ENCODE data around the gene EPB41L4B.

EPB41L4B gene

GRCh38 chr9:109283012-109283411, 37.8 kb downstream of the EPB41L4B start:
- Histone ChIP-seq H3F3A (ENCODE audit: insufficient read depth, low read length) (no peaks in the 10 kb centered on the region), H3K9ac (ENCODE audit: low read length) (no peak overlapping the region), H3K79me2 (ENCODE audit: insufficient read depth, low read length) (no peaks in the 10 kb centered on the region), H3K36me3 (ENCODE audit: insufficient read depth, low read length) (no peaks in the 10 kb centered on the region), H2AFZ (ENCODE audit: low read length) (no peak overlapping the region), H3K4me3 (ENCODE audit: low read depth, low read length, poor library complexity, severe bottlenecking) (no peak overlapping the region), H3K4me2 (ENCODE audit: low read length) (no peak overlapping the region), H4K20me1 (ENCODE audit: insufficient read depth, low read length) (no peaks in the 10 kb centered on the region), H3K9me3 (ENCODE audit: low read length) (no peaks in the 10 kb centered on the region), H3K4me1 (ENCODE audit: insufficient read depth, low read length, severe bottlenecking) (no peaks in the 10 kb centered on the region), H3K27ac (ENCODE audit: low read depth, low read length, poor library complexity, severe bottlenecking) (no peak overlapping the region), H3K9me2 (ENCODE audit: low read depth, low read length) (no peaks in the 10 kb centered on the region), H3K27me3 (ENCODE audit: insufficient read depth, low read length) (no peaks in the 10 kb centered on the region)
- TF ChIP-seq CTCF (IDR thresholded peaks at IDR 0.05; ENCODE audit: low read length) (no peak), EZH2 (IDR thresholded peaks at IDR 0.05; ENCODE audit: borderline replicate concordance, low read length) (no peak)

GRCh38 chr9:109282302-109282701, 38.6 kb downstream of the EPB41L4B start:
- Histone ChIP-seq H3K27me3 (ENCODE audit: insufficient read depth, low read length) (no peaks in the 10 kb centered on the region), H4K20me1 (ENCODE audit: insufficient read depth, low read length) (no peaks in the 10 kb centered on the region), H3K4me1 (ENCODE audit: insufficient read depth, low read length, severe bottlenecking) (no peaks in the 10 kb centered on the region), H3K27ac (ENCODE audit: low read depth, low read length, poor library complexity, severe bottlenecking) (no peak overlapping the region), H3F3A (ENCODE audit: insufficient read depth, low read length) (no peaks in the 10 kb centered on the region), H3K9me2 (ENCODE audit: low read depth, low read length) (no peaks in the 10 kb centered on the region), H3K4me3 (ENCODE audit: low read depth, low read length, poor library complexity, severe bottlenecking) (no peak overlapping the region), H3K9me3 (ENCODE audit: low read length) (no peaks in the 10 kb centered on the region), H2AFZ (ENCODE audit: low read length) (no peak overlapping the region), H3K4me2 (ENCODE audit: low read length) (no peak overlapping the region), H3K79me2 (ENCODE audit: insufficient read depth, low read length) (no peaks in the 10 kb centered on the region), H3K36me3 (ENCODE audit: insufficient read depth, low read length) (no peaks in the 10 kb centered on the region), H3K9ac (ENCODE audit: low read length) (no peak overlapping the region)
- TF ChIP-seq EZH2 (IDR thresholded peaks at IDR 0.05; ENCODE audit: borderline replicate concordance, low read length): no peak
- TF ChIP-seq CTCF (IDR thresholded peaks at IDR 0.05; ENCODE audit: low read length): no peak

- no peak overlapping the region for H3K9ac ChIP-seq (ENCODE audit: low read length)
- H3K79me2 ChIP-seq (ENCODE audit: insufficient read depth, low read length): no peaks in the 10 kb centered on the region
- no peaks in the 10 kb centered on the region for H3K27me3 ChIP-seq (ENCODE audit: insufficient read depth, low read length)
- H2AFZ ChIP-seq (ENCODE audit: low read length): no peak overlapping the region
- H3K27ac ChIP-seq (ENCODE audit: low read depth, low read length, poor library complexity, severe bottlenecking): no peak overlapping the region
- no peaks in the 10 kb centered on the region for H3K9me3 ChIP-seq (ENCODE audit: low read length)
- no peak overlapping the region for H3K4me3 ChIP-seq (ENCODE audit: low read depth, low read length, poor library complexity, severe bottlenecking)
- H3K36me3 ChIP-seq (ENCODE audit: insufficient read depth, low read length): no peaks in the 10 kb centered on the region
- TF ChIP-seq CTCF (IDR thresholded peaks at IDR 0.05; ENCODE audit: low read length) (no peak), EZH2 (IDR thresholded peaks at IDR 0.05; ENCODE audit: borderline replicate concordance, low read length) (no peak)
- no peaks in the 10 kb centered on the region for H4K20me1 ChIP-seq (ENCODE audit: insufficient read depth, low read length)
- no peaks in the 10 kb centered on the region for H3F3A ChIP-seq (ENCODE audit: insufficient read depth, low read length)
- H3K9me2 ChIP-seq (ENCODE audit: low read depth, low read length): no peaks in the 10 kb centered on the region
- no peak overlapping the region for H3K4me2 ChIP-seq (ENCODE audit: low read length)
- H3K4me1 ChIP-seq (ENCODE audit: insufficient read depth, low read length, severe bottlenecking): no peaks in the 10 kb centered on the region
These were observed 39.3 kb downstream of the EPB41L4B start for GRCh38 chr9:109281518-109281917.

Measured in OCI-LY1 (cell line).